HG02840 (cell line): ENCODE results near the gene ADAMTS13.

Experiments used
- ATAC-seq: cut with Tn5 transposase; IDR thresholded peaks from one replicate; pipeline ENCODE4 v1.9.1; 2021; ENCODE audit warnings: mild to moderate bottlenecking, moderate library complexity, moderate number of reproducible peaks; ENCODE audit not compliant: unreplicated experiment, low FRiP score

ADAMTS13 gene

GRCh38 chr9:133502112-133502511 lies 79.9 kb downstream of the ADAMTS13 start:
- ATAC-seq: no peak

- no peak for ATAC-seq
These were observed 83.1 kb downstream of the ADAMTS13 start for GRCh38 chr9:133505186-133505830.

- no peak for ATAC-seq
These were observed 83.9 kb downstream of the ADAMTS13 start for GRCh38 chr9:133505901-133506652.

- no peak for ATAC-seq
These were observed 84.5 kb downstream of the ADAMTS13 start for GRCh38 chr9:133506653-133507038.

- no peak for ATAC-seq
These were observed 85.2 kb downstream of the ADAMTS13 start for GRCh38 chr9:133507246-133507965.

GRCh38 chr9:133508046-133508445 lies 85.9 kb downstream of the ADAMTS13 start:
- ATAC-seq: no peak
